Activated CD8-positive, alpha-beta T cell treated with anti-CD3 and anti-CD28 coated beads for 36 hours (primary cell): Measurements from ENCODE around the gene ZFYVE28. TPM values are rescaled to one million over a fixed set of nuclear protein-coding genes. Genes with fewer than 3 reads are reported as not detected.

Experiments used
- ATAC-seq: fragments of 200-7000 bp; cut with Tn5 transposase; one replicate; pipeline ENCODE4 v1.10.0; 2021; ENCODE audit warnings: mild to moderate bottlenecking, moderate library complexity
- CTCF ChIA-PET: fragments of 350-600 bp; sonication (Branson Sonifier 250); formaldehyde crosslinking; loops from one replicate; lab custom pipeline; 2021; ENCODE audit warnings: antibody characterized with exemption; lab: Charles Lee
- POLR2A ChIA-PET: fragments of 350-600 bp; sonication (Branson Sonifier 250); formaldehyde crosslinking; loops from one replicate; lab custom pipeline; 2021; ENCODE audit warnings: antibody characterized with exemption; lab: Charles Lee
- DNase-seq: peaks from one replicate; pipeline ENCODE4 v3.0.0-alpha.2; 2020
- H3K27ac Mint-ChIP-seq: one replicate; pipeline ENCODE4 v1.8.0; 2021; ENCODE audit warnings: mild to moderate bottlenecking, mixed read lengths
- H3K27me3 Mint-ChIP-seq: one replicate; pipeline ENCODE4 v1.8.0; 2021; ENCODE audit warnings: mixed read lengths
- H3K36me3 Mint-ChIP-seq: one replicate; pipeline ENCODE4 v1.8.0; 2021; ENCODE audit warnings: low read depth, mixed read lengths
- H3K4me1 Mint-ChIP-seq: one replicate; pipeline ENCODE4 v1.8.0; 2021; ENCODE audit warnings: low read depth, mixed read lengths
- H3K4me3 Mint-ChIP-seq: one replicate; pipeline ENCODE4 v1.8.0; 2021; ENCODE audit warnings: mild to moderate bottlenecking, moderate library complexity, mixed read lengths
- H3K9me3 Mint-ChIP-seq: one replicate; pipeline ENCODE4 v1.8.0; 2021; ENCODE audit warnings: mixed read lengths
- intact Hi-C: fragments of 100-400 bp; cut with micrococcal nuclease; formaldehyde crosslinking; loops from one replicate; pipeline ENCODE4 v1.10.0; 2022
- total RNA-seq, 2 experiments: library from RNA; stranded (reverse); gene quantifications; one replicate each; pipeline ENCODE4 v1.2.3, GENCODE V29; 2021
- TF ChIP-seq, protein P1 (sequence below): fragments of 200-600 bp; IDR thresholded peaks from one replicate; pipeline ENCODE4 v1.8.0; 2022; ENCODE audit warnings: antibody characterized with exemption, mild to moderate bottlenecking

The ZFYVE28 gene
- total RNA-seq, 2 experiments from 2014 or later, result 4.9 to 7.0 TPM

DNA sequence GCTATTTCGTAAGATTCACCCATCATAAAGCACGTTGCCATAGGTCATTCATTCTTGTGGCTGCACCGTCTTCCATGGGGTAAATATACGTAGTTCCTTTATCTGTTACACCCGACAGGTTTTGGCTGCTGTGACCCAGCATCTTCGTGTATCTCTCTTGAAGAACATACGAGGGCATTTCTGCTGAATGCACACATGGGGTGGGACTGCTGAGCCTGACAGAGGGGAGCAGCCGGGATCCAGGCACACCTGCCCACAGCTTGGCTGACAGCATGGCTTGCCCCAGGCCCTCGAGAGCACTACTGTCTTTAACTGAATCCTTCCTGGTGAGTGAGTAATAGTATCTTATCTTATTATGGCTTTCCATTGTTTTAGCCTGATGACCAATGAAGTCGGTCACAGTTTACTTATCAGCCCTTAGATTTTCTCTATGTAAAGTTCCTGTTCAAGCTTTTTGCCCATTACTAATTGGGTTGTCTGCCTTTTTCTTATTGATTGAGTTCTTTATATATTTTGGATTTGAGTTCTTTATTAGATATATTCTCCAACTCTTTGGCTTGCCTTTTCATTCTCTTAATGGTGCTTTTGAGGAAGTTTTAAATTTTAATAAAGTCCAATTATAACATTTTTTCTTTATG lies 111.6 kb downstream of the ZFYVE28 start:
- CTCF ChIA-PET, result no interaction called here
- Mint-ChIP-seq H3K27me3 (no peaks in the 10 kb centered on the region), H3K9me3 (peaks cover 12% of the 10 kb centered on the region), H3K4me3 (no peak overlapping the region), H3K27ac (no peak overlapping the region), H3K4me1 (no peaks in the 10 kb centered on the region), H3K36me3 (no peaks in the 10 kb centered on the region)
- POLR2A ChIA-PET, result no interaction called here
- TF ChIP-seq, protein P1, sequence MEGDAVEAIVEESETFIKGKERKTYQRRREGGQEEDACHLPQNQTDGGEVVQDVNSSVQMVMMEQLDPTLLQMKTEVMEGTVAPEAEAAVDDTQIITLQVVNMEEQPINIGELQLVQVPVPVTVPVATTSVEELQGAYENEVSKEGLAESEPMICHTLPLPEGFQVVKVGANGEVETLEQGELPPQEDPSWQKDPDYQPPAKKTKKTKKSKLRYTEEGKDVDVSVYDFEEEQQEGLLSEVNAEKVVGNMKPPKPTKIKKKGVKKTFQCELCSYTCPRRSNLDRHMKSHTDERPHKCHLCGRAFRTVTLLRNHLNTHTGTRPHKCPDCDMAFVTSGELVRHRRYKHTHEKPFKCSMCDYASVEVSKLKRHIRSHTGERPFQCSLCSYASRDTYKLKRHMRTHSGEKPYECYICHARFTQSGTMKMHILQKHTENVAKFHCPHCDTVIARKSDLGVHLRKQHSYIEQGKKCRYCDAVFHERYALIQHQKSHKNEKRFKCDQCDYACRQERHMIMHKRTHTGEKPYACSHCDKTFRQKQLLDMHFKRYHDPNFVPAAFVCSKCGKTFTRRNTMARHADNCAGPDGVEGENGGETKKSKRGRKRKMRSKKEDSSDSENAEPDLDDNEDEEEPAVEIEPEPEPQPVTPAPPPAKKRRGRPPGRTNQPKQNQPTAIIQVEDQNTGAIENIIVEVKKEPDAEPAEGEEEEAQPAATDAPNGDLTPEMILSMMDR, result no peak
- DNase-seq (no peak), ATAC-seq (no peak)
- intact Hi-C loops, result no loop called here

DNA sequence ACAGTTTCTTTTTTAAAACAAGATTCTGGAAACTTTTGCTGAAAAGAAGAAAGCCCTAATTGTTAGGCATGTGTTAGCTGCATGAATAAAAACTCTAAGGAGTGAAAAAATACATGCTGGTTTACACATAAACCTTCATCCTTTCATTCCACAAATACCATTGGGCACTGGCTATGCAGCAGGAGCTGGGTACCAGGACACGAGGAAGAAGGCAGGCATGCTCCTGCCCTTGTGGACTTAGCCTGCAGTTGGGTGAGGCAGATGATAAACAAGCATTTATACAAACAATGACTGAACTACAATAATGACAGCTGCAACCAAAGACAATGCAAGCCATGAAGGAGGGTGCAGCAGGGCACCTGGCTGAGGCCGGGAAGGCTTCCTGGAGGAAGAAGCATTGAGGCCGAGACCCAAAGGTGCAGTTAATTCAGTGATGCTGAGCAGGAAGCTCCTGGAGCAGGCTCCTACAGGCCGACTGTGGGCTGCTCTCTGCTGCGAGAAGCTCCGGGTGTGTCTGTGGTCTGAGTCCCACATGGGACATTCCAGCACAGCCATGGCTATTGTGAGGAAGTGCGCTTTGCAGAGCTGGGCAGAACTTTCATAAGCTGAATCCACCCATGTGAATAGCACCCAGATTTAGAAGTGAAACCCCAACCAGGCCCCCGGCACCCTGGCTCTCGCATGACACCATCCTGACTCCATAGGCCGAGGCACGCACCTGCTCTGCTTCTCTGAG lies 112.5 kb downstream of the ZFYVE28 start:
- Mint-ChIP-seq H3K4me3 (no peak overlapping the region), H3K9me3 (peaks cover 12% of the 10 kb centered on the region), H3K27me3 (no peaks in the 10 kb centered on the region), H3K4me1 (no peaks in the 10 kb centered on the region), H3K27ac (no peak overlapping the region), H3K36me3 (no peaks in the 10 kb centered on the region)
- CTCF ChIA-PET, result no interaction called here
- no peak for DNase-seq
- POLR2A ChIA-PET, result no interaction called here
- intact Hi-C loops, result no loop called here
- no peak for ATAC-seq
- TF ChIP-seq, protein P1, result no peak

DNA sequence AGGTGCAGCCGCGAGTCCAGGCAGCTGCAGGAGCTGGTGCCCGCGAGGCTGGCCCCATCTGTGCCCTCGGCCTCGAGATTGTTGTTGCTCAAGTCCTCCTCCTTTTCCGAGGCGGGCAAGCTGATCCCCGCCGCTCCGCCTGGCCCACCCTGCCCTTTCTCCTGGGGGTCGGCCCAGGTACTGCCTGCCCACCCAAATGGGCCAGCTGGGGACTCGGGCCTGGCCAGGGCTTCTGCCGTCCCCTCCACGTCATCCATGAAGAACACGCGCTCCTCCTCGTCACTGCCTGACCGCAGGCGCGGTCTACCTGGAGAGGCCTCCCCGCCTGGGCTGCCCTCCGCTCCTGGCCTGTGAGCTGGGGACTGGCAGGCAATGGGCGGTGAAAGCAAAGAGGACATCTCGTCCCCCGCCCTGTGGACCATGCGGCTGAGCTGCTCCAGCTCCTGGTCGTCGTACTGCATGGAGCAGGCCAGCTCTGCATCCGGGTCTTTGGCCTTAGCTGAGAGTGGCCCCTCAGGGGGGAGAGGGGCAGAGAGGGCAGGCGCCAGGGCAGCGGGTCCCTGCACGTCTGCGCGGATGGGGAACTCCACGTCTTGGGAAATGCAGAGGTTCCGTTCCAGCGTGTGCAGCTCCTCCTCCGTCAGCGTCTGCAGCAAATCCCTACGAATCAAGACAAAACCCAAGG lies 113.4 kb downstream of the ZFYVE28 start:
- no peak overlapping the region for H3K27ac Mint-ChIP-seq

GRCh38 chr4:2304321-2304876 lies 114.0 kb downstream of the ZFYVE28 start:
- ChIA-PET CTCF (interaction anchor here (1.0 kb wide), 1 partner anchor 18 kb away, joined by 3 read pairs; no protein-coding TSS in a partner anchor), POLR2A (no interaction called here)
- Mint-ChIP-seq H3K9me3 (peaks cover 12% of the 10 kb centered on the region), H3K27me3 (no peaks in the 10 kb centered on the region), H3K27ac (no peak overlapping the region), H3K4me1 (no peaks in the 10 kb centered on the region), H3K4me3 (no peak overlapping the region), H3K36me3 (no peaks in the 10 kb centered on the region)
- intact Hi-C loops, result no loop called here
- TF ChIP-seq, protein P1, result no peak
- no peak for DNase-seq
- no peak for ATAC-seq

More for the DNA sequence above, 113.4 kb downstream of the ZFYVE28 start:
- TF ChIP-seq, protein P1, result no peak
- ChIA-PET CTCF (no interaction called here), POLR2A (no interaction called here)
- Mint-ChIP-seq H3K9me3 (peaks cover 12% of the 10 kb centered on the region), H3K27me3 (no peaks in the 10 kb centered on the region), H3K36me3 (no peaks in the 10 kb centered on the region), H3K4me1 (no peaks in the 10 kb centered on the region), H3K4me3 (no peak overlapping the region)
- intact Hi-C loops, result no loop called here
- ATAC-seq (no peak), DNase-seq (no peak)
